Neutrophil (primary cell): ENCODE measurements around the gene IL23R.

ENCODE experiments used
- H3K27ac ChIP-seq: fragments of 200-600 bp; sonication (generic); 2 replicates; pipeline ENCODE4 v1.5.1; 2016; ENCODE audit warnings: mild to moderate bottlenecking, moderate library complexity
- H3K27me3 ChIP-seq: fragments of 200-600 bp; sonication (generic); 2 replicates; pipeline ENCODE4 v1.6.0; 2016; ENCODE audit warnings: mild to moderate bottlenecking
- H3K36me3 ChIP-seq: fragments of 200-600 bp; sonication (generic); 2 replicates; pipeline ENCODE4 v1.5.1; 2017
- H3K4me1 ChIP-seq, 2 experiments: fragments of 200-600 bp in 1 of 2; sonication (generic) in 1 of 2; 1 replicate in 1 of 2; 2 replicates in 1 of 2; pipeline versions ENCODE4 v1.5.1 to v1.6.1; 2013 to 2016; ENCODE audit warnings: low read depth in 1 of 2, low read length in 1 of 2, mild to moderate bottlenecking in 1 of 2, moderate library complexity in 1 of 2; ENCODE audit not compliant: control insufficient read depth in 1 of 2, insufficient read depth in 1 of 2
- H3K4me3 ChIP-seq, 2 experiments: fragments of 200-600 bp in 1 of 2; sonication (generic) in 1 of 2; 1 replicate in 1 of 2; 2 replicates in 1 of 2; pipeline ENCODE4 v1.5.1; 2013 to 2016; ENCODE audit warnings: low read depth in 1 of 2, low read length in 1 of 2, mild to moderate bottlenecking in 1 of 2, moderate library complexity in 1 of 2
- H3K9me3 ChIP-seq: fragments of 200-600 bp; sonication (generic); 2 replicates; pipeline ENCODE4 v1.5.1; 2016
- CTCF ChIP-seq: fragments of 200-600 bp; sonication (generic); IDR thresholded peaks from 2 replicates; pipeline ENCODE4 v1.5.1; 2016; ENCODE audit warnings: antibody characterized with exemption

Gene IL23R

DNA sequence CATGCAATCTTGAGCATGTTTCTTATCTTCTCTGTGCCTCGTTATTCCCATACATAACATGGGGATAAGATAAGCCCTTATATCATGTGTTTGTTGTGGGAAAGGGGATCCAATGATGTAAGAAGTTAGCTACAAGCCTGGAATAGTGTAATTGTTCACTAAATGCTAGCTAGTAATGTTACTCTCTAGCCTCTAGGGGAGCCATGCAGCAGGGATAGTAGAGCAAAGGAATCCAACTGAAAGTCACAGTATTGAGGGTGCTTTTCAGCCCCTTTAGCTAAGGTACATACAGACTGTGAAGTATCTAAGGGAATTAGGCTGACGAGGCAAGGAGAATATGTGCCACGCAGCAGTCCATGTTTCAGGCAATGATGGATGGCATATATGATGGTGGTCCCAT is 46.9 kb downstream of the IL23R start:
- Histone ChIP-seq H3K36me3 (no peaks in the 10 kb centered on the region), H3K27ac (no peak overlapping the region), H3K4me3 (no peak overlapping the region), H3K27me3 (no peaks in the 10 kb centered on the region), H3K9me3 (no peaks in the 10 kb centered on the region), H3K4me1 (no peaks in the 10 kb centered on the region)
- TF ChIP-seq CTCF: no peak

- no peak for TF ChIP-seq CTCF
- no peak overlapping the region for H3K27ac ChIP-seq
- H3K9me3 ChIP-seq: no peaks in the 10 kb centered on the region
- no peaks in the 10 kb centered on the region for H3K4me1 ChIP-seq
- H3K4me3 ChIP-seq: no peak overlapping the region
- no peaks in the 10 kb centered on the region for H3K36me3 ChIP-seq
- H3K27me3 ChIP-seq: no peaks in the 10 kb centered on the region
Measured at GRCh38 chr1:67213948-67214347, 47.7 kb downstream of the IL23R start.

DNA sequence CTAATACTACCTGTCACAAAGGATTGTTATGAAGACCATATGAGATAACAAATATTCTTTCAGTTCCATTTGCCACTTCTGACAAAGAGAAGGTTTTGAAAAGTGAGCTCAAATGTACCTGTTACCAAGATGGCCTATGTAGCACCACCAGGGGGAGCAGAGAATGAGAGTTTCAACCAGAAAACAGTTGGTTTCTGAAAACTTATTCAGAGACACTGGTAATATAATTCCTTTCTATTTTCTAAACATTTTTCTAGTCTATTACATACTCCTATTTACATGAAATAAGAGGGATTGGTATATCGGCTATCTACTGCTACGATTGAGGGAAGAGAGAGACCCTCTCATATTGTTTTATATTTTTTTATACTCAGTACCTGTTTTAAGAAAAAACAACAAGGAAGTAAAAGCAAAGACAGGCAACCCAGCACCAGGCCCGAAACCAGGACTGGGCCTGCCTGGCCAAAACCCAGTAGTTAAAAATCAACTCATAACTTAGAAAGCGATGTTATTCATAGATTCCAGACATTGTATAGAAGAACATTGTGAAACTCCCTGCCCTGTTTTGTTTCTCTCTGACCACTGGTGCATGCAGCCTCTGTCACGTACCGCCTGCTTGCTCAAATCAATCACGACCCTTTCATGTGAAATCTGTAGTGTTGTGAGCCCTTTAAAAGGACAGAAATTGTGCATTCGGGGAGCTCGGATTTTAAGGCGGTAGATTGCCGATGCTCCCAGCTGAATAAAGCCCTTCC is 48.3 kb downstream of the IL23R start:
- Histone ChIP-seq H3K27ac (no peak overlapping the region), H3K36me3 (no peaks in the 10 kb centered on the region), H3K4me1 (no peaks in the 10 kb centered on the region), H3K27me3 (no peaks in the 10 kb centered on the region), H3K4me3 (no peak overlapping the region), H3K9me3 (no peaks in the 10 kb centered on the region)
- no peak for TF ChIP-seq CTCF

- no peak overlapping the region for H3K27ac ChIP-seq
- H3K27me3 ChIP-seq: no peaks in the 10 kb centered on the region
- no peak overlapping the region for H3K4me3 ChIP-seq
- no peaks in the 10 kb centered on the region for H3K36me3 ChIP-seq
- no peaks in the 10 kb centered on the region for H3K9me3 ChIP-seq
- H3K4me1 ChIP-seq: no peaks in the 10 kb centered on the region
- TF ChIP-seq CTCF: no peak
Measured at GRCh38 chr1:67216401-67216800, 50.1 kb downstream of the IL23R start.

DNA sequence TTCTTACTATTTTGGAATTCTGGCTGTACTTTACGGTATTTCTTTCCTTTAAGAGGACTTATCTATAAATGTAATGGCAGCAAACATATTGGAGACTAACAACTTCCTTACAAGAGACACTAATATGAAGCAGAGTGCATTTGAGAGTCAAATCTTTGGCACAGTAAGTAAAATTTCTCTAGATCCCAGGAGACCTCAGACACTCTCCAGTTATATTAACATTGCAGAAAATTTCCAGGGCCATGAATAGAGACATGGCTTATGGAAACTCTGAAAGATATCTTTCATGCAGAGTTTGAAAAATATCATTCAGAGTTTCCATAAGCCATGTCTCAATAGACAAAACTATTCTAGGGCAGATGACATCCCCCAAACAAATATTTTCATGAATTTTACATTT is 51.2 kb downstream of the IL23R start:
- Histone ChIP-seq H3K27ac (no peak overlapping the region), H3K27me3 (no peaks in the 10 kb centered on the region), H3K36me3 (no peaks in the 10 kb centered on the region), H3K9me3 (no peaks in the 10 kb centered on the region), H3K4me1 (no peaks in the 10 kb centered on the region), H3K4me3 (no peak overlapping the region)
- TF ChIP-seq CTCF: no peak
